Measurements from ENCODE around the gene HOXD10.

The HOXD10 gene

GRCh38 chr2:176107731-176108181 lies 8.8 kb upstream of the HOXD10 start:
- no peak for DNase-seq

- no peak for DNase-seq
These were observed 7.2 kb upstream of the HOXD10 start for GRCh38 chr2:176109192-176109901.

- no peak for DNase-seq
These were observed 6.6 kb upstream of the HOXD10 start for GRCh38 chr2:176109946-176110345.

- DNase-seq = no peak
These were observed 5.9 kb upstream of the HOXD10 start for GRCh38 chr2:176110415-176111308.

- DNase-seq = no peak
These were observed 5.3 kb upstream of the HOXD10 start for GRCh38 chr2:176111309-176111663.

GRCh38 chr2:176111846-176112374 lies 4.7 kb upstream of the HOXD10 start:
- DNase-seq = no peak

- DNase-seq = no peak
These were observed 3.9 kb upstream of the HOXD10 start for GRCh38 chr2:176112375-176113302.

- no peak for DNase-seq
These were observed 2.3 kb upstream of the HOXD10 start for GRCh38 chr2:176114120-176114929.

- DNase-seq = no peak
These were observed 1.5 kb upstream of the HOXD10 start for GRCh38 chr2:176114930-176115625.

- DNase-seq = no peak
These were observed 714 bp downstream of the HOXD10 start for GRCh38 chr2:176117162-176117822.

GRCh38 chr2:176117823-176118371 lies 1.3 kb downstream of the HOXD10 start:
- no peak for DNase-seq

GRCh38 chr2:176118601-176119339 lies 2.2 kb downstream of the HOXD10 start:
- no peak for DNase-seq

- DNase-seq = no peak
These were observed 4.0 kb downstream of the HOXD10 start for GRCh38 chr2:176120364-176121189.

- DNase-seq = no peak
These were observed 4.8 kb downstream of the HOXD10 start for GRCh38 chr2:176121190-176122051.

GRCh38 chr2:176122052-176122682 lies 5.6 kb downstream of the HOXD10 start:
- no peak for DNase-seq

- DNase-seq = peak in 1 of 2 donors; percentile 34
These were observed 6.3 kb downstream of the HOXD10 start, which contains the start of gene HOXD9 for GRCh38 chr2:176122683-176123410. HOXD9 (plus strand) TSS chr2:176122719; CDS start chr2:176122769, 50 bp downstream.
